ENCODE results near the gene DGCR6L. TPM values are rescaled to one million over a fixed set of nuclear protein-coding genes. Genes with fewer than 3 reads are reported as not detected.
"Not testable (repeated sequence)": the region's sequence is repeated elsewhere in the genome, so short reads cannot be mapped to it uniquely, and the experiment has no call there.

DGCR6L gene
- total and polyA plus RNA-seq, 4 donors = 28.4 to 94.0 (median 86.1) TPM

- peaks cover 34% of the 10 kb centered on the region for H3K36me3 ChIP-seq (ENCODE audit: control insufficient read depth, insufficient read depth, low read length)
- not testable (repeated sequence) for H3K27ac ChIP-seq (ENCODE audit: low read depth, low read length); H3K9me3 ChIP-seq (ENCODE audit: control insufficient read depth, insufficient read depth, low read length); DNase-seq (ENCODE audit: low read depth in 4 of 6, low spot score in 6 of 6); H3K4me1 ChIP-seq (ENCODE audit: control insufficient read depth, insufficient read depth, low read length); H3K4me3 ChIP-seq (ENCODE audit: low read depth, low read length); H3K27me3 ChIP-seq (ENCODE audit: control insufficient read depth, insufficient read depth, low read length)
- WGBS (ENCODE audit: insufficient coverage) = 75% methylated on average over 5 of the region's 6 CpGs
These were observed 9.1 kb downstream of the DGCR6L start for GRCh38 chr22:20310773-20311172.

GRCh38 chr22:20310180-20310579, 9.7 kb downstream of the DGCR6L start:
- DNase-seq (ENCODE audit: low read depth in 4 of 6, low spot score in 6 of 6); H3K4me3 ChIP-seq (ENCODE audit: low read depth, low read length); H3K4me1 ChIP-seq (ENCODE audit: control insufficient read depth, insufficient read depth, low read length); H3K27ac ChIP-seq (ENCODE audit: low read depth, low read length); H3K27me3 ChIP-seq (ENCODE audit: control insufficient read depth, insufficient read depth, low read length); H3K9me3 ChIP-seq (ENCODE audit: control insufficient read depth, insufficient read depth, low read length): not testable (repeated sequence)
- 80% methylated on average over 2 of the region's 7 CpGs for WGBS (ENCODE audit: insufficient coverage)
- peaks cover 28% of the 10 kb centered on the region for H3K36me3 ChIP-seq (ENCODE audit: control insufficient read depth, insufficient read depth, low read length)

- not testable (repeated sequence) for H3K4me1 ChIP-seq (ENCODE audit: control insufficient read depth, insufficient read depth, low read length); DNase-seq (ENCODE audit: low read depth in 4 of 6, low spot score in 6 of 6)
- 84% methylated on average over 11 of the region's 22 CpGs for WGBS (ENCODE audit: insufficient coverage)
These were observed 10.8 kb downstream of the DGCR6L start for GRCh38 chr22:20308806-20309650.

GRCh38 chr22:20307448-20308447, 12.1 kb downstream of the DGCR6L start:
- H3K4me3 ChIP-seq (ENCODE audit: low read depth, low read length); H3K27me3 ChIP-seq (ENCODE audit: control insufficient read depth, insufficient read depth, low read length); H3K4me1 ChIP-seq (ENCODE audit: control insufficient read depth, insufficient read depth, low read length); H3K36me3 ChIP-seq (ENCODE audit: control insufficient read depth, insufficient read depth, low read length); H3K27ac ChIP-seq (ENCODE audit: low read depth, low read length); H3K9me3 ChIP-seq (ENCODE audit: control insufficient read depth, insufficient read depth, low read length); DNase-seq (ENCODE audit: low read depth in 4 of 6, low spot score in 6 of 6): not testable (repeated sequence)
- WGBS (ENCODE audit: insufficient coverage) = 78% methylated on average over 3 of the region's 14 CpGs

More at GRCh38 chr22:20308806-20309650, 10.8 kb downstream of the DGCR6L start:
- not testable (repeated sequence) for H3K27me3 ChIP-seq (ENCODE audit: control insufficient read depth, insufficient read depth, low read length); H3K4me3 ChIP-seq (ENCODE audit: low read depth, low read length); H3K27ac ChIP-seq (ENCODE audit: low read depth, low read length); H3K9me3 ChIP-seq (ENCODE audit: control insufficient read depth, insufficient read depth, low read length)
- H3K36me3 ChIP-seq (ENCODE audit: control insufficient read depth, insufficient read depth, low read length) = peaks cover 17% of the 10 kb centered on the region

GRCh38 chr22:20306646-20307447, 13.0 kb downstream of the DGCR6L start:
- H3K4me3 ChIP-seq (ENCODE audit: low read depth, low read length); H3K36me3 ChIP-seq (ENCODE audit: control insufficient read depth, insufficient read depth, low read length); H3K27ac ChIP-seq (ENCODE audit: low read depth, low read length); H3K4me1 ChIP-seq (ENCODE audit: control insufficient read depth, insufficient read depth, low read length); H3K9me3 ChIP-seq (ENCODE audit: control insufficient read depth, insufficient read depth, low read length); DNase-seq (ENCODE audit: low read depth in 4 of 6, low spot score in 6 of 6); H3K27me3 ChIP-seq (ENCODE audit: control insufficient read depth, insufficient read depth, low read length): not testable (repeated sequence)
- 95% methylated on average over 17 of the region's 21 CpGs for WGBS (ENCODE audit: insufficient coverage)

GRCh38 chr22:20305894-20306645, 13.8 kb downstream of the DGCR6L start:
- Histone ChIP-seq H3K4me3 (ENCODE audit: low read depth, low read length) (no peak overlapping the region), H3K4me1 (ENCODE audit: control insufficient read depth, insufficient read depth, low read length) (no peaks in the 10 kb centered on the region), H3K9me3 (ENCODE audit: control insufficient read depth, insufficient read depth, low read length) (no peaks in the 10 kb centered on the region), H3K27ac (ENCODE audit: low read depth, low read length) (no peak overlapping the region), H3K36me3 (ENCODE audit: control insufficient read depth, insufficient read depth, low read length) (no peaks in the 10 kb centered on the region), H3K27me3 (ENCODE audit: control insufficient read depth, insufficient read depth, low read length) (peaks cover 12% of the 10 kb centered on the region)
- WGBS (ENCODE audit: insufficient coverage) = 70% methylated on average over 21 of the region's 21 CpGs
- DNase-seq (ENCODE audit: low read depth in 4 of 6, low spot score in 6 of 6) = no peak

- not testable (repeated sequence) for H3K27ac ChIP-seq (ENCODE audit: low read depth, low read length); H3K4me3 ChIP-seq (ENCODE audit: low read depth, low read length); H3K4me1 ChIP-seq (ENCODE audit: control insufficient read depth, insufficient read depth, low read length); DNase-seq (ENCODE audit: low read depth in 4 of 6, low spot score in 6 of 6); H3K36me3 ChIP-seq (ENCODE audit: control insufficient read depth, insufficient read depth, low read length); H3K9me3 ChIP-seq (ENCODE audit: control insufficient read depth, insufficient read depth, low read length)
- 92% methylated on average over 5 of the region's 12 CpGs for WGBS (ENCODE audit: insufficient coverage)
- peaks cover 16% of the 10 kb centered on the region for H3K27me3 ChIP-seq (ENCODE audit: control insufficient read depth, insufficient read depth, low read length)
These were observed 14.5 kb downstream of the DGCR6L start for GRCh38 chr22:20305230-20305893.

- H3K9me3 ChIP-seq (ENCODE audit: control insufficient read depth, insufficient read depth, low read length) = no peaks in the 10 kb centered on the region
- 96% methylated on average over 6 of the region's 9 CpGs for WGBS (ENCODE audit: insufficient coverage)
- H3K27me3 ChIP-seq (ENCODE audit: control insufficient read depth, insufficient read depth, low read length) = peaks cover 16% of the 10 kb centered on the region
- H3K27ac ChIP-seq (ENCODE audit: low read depth, low read length) = no peak overlapping the region
- DNase-seq (ENCODE audit: low read depth in 4 of 6, low spot score in 6 of 6) = no peak
- no peaks in the 10 kb centered on the region for H3K36me3 ChIP-seq (ENCODE audit: control insufficient read depth, insufficient read depth, low read length)
- H3K4me1 ChIP-seq (ENCODE audit: control insufficient read depth, insufficient read depth, low read length) = peaks cover 7% of the 10 kb centered on the region
- H3K4me3 ChIP-seq (ENCODE audit: low read depth, low read length) = no peak overlapping the region
These were observed 15.2 kb downstream of the DGCR6L start for GRCh38 chr22:20304646-20305045.
